Measurements from ENCODE around the gene TAC3.

The TAC3 gene

DNA sequence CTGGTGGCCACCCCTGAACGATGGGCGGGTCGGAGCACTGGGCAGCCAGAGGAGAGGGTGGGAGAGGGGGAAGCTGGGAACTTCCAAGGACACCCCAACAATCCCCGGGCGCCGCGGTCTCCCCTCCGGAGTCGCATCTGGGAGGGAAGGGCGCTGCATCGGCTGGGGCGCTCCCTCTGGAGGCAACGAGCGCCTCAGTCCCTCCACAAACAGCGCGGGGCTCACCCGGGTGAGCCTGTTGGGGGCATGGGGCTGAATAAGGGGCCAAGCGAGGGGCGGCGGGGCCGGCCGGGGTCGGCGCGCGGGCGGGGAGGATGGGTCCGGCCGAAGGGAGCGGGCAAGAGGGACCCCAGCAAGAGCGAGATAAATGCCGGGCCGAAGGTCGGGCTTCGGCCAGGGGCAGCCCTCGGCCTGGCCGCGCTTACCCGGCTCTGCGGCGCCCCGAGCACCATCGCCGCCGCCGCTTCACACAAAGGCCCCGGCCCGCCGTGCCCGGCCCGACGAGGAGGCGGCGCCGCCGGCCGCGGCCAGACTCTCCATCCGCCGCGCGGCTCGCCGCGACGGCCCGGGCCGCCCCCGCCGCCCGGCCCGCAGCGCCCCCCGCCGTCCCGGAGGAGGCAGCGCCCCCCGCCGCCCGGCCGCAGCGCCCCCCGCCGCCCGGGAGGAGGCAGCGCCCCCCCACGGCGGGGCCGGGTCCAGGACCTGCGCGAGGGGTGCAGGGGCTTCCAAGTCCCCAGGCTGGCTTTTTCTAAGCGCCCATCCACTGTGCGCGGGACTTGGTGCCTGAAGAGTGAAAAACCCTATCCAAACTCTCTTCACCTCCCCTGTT, 10.1 kb downstream of the TAC3 start, which contains the start of gene ZBTB39:
ZBTB39 (minus strand) TSS at position 567 of the 829 bp plus-strand sequence. CDS start 1,629 bp downstream, outside the sequence.
- DNase-seq = peak in 35 of 56 donors; percentile 11 to 70 (median 36)

DNA sequence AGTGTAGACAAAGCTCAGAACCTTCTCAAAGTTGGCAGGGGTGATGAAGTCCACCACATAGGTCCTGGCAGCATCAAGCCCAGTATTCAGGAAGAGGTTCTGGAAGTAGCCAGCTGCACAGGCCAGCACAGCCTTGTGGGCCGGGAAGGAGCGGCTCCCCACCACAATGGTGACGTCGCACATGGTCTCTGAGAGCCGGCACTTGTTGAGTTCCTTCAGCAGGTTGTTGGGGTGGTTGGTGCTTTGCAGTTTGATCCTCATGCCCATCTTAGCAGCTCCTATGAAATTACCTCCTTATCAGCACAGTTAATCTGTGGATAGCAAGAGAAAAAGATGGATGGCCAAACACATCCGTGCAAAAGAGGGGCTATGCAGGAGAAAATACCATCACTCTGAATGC, 11.7 kb downstream of the TAC3 start:
- DNase-seq = no peak

GRCh38 chr12:57003395-57003794, 12.9 kb downstream of the TAC3 start:
- DNase-seq = no peak

- DNase-seq = peak in 18 of 56 donors; percentile 4 to 44 (median 14)
Measured at GRCh38 chr12:57001448-57001906, 14.9 kb downstream of the TAC3 start.

- DNase-seq = no peak
Measured at GRCh38 chr12:57000393-57000792, 15.9 kb downstream of the TAC3 start.

GRCh38 chr12:56999456-56999855, 16.9 kb downstream of the TAC3 start:
- DNase-seq = no peak

- no peak for DNase-seq
Measured at GRCh38 chr12:56998981-56999380, 17.3 kb downstream of the TAC3 start.

DNA sequence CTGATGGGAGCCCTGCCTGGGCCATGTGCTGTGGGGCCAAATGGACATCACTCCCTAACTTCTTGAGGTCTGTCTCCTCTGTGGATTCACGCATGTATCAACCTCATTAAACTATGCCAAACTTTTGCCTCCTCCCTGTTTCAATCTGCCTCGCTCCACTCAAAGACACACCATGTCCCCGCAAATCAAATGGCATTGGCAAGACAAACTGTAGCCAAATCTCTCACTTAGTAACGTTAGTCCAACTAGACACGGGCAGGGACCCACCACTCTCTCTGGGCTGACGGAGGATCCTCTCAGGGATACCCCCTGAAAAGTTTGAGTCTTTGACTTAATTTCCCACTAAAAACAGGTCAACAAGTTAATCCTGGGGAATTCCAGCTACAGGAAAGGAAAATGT, 18.0 kb downstream of the TAC3 start:
- DNase-seq = no peak

- DNase-seq = no peak
Measured at GRCh38 chr12:56996793-56997545, 19.4 kb downstream of the TAC3 start.

DNA sequence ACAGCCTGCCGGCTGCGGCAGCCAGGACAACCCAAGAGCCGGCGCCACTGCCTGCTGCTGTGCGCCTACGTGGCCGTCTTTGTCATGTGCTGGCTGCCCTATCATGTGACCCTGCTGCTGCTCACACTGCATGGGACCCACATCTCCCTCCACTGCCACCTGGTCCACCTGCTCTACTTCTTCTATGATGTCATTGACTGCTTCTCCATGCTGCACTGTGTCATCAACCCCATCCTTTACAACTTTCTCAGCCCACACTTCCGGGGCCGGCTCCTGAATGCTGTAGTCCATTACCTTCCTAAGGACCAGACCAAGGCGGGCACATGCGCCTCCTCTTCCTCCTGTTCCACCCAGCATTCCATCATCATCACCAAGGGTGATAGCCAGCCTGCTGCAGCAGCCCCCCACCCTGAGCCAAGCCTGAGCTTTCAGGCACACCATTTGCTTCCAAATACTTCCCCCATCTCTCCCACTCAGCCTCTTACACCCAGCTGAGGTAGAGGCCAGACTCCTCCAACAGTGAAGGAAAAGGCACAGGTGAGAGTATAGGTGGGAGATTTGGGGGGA, 20.3 kb downstream of the TAC3 start:
- DNase-seq = no peak

DNA sequence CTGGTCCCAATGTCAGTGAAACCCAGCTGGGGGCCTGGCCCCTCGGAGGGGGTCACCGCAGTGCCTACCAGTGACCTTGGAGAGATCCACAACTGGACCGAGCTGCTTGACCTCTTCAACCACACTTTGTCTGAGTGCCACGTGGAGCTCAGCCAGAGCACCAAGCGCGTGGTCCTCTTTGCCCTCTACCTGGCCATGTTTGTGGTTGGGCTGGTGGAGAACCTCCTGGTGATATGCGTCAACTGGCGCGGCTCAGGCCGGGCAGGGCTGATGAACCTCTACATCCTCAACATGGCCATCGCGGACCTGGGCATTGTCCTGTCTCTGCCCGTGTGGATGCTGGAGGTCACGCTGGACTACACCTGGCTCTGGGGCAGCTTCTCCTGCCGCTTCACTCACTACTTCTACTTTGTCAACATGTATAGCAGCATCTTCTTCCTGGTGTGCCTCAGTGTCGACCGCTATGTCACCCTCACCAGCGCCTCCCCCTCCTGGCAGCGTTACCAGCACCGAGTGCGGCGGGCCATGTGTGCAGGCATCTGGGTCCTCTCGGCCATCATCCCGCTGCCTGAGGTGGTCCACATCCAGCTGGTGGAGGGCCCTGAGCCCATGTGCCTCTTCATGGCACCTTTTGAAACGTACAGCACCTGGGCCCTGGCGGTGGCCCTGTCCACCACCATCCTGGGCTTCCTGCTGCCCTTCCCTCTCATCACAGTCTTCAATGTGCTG, 21.0 kb downstream of the TAC3 start:
- DNase-seq = no peak

- DNase-seq = no peak
Measured at GRCh38 chr12:56994231-56994746, 22.0 kb downstream of the TAC3 start.

DNA sequence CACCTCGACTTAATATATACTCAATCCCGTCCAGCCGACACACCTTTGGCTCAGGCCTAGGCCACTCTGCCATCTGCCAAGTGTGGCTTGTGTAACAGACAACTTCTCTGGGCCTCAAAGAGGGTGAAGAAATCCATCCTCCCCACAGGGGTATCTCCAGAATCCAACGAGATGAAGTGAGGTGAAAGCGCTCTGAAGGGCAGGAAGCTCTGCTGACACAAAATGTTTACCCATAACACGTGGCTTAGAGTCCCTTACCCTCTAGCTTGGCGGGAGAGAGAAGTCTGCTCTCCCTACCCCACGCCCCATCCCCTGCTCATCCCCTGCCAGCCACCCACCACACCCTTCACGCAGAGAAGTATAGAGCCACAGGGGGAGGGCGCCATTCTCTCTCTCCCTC, 23.0 kb downstream of the TAC3 start:
- DNase-seq = no peak

- peak in 21 of 56 donors; percentile 4 to 46 (median 16) for DNase-seq
Measured at GRCh38 chr12:56991319-56992246, 24.7 kb downstream of the TAC3 start.

DNA sequence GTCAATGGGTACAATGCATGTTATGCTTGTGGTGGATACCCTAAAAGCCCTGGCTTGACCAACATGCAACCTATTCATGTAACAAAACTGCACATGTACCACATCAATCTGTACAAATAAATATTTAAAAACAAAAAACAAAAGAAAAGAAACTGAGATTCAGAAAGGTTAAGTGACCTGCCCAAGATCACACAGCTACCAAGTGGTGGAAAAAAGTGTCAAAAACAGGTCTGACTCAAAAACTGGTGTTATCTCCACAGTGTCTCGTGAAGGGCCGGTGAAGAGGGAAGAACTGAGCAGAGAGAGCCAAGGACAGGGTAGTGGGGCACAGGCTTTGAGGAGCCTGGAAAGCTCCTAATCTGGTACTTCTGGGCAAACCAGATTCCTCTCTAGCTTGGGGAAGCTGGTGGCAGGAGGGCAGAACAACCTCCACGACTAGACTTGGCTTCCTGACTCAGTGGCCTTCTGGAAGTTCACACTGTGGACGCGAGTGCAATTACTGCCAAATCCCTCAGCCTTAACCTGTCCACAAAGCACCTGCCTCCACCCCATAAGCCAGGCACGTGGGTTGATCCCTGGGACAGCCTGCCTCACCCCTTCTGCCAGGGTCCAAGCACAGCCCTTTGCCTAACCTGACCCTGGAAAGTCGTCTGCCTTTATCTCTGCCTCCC, 25.5 kb downstream of the TAC3 start:
- peak in 1 of 56 donors; percentile 3 for DNase-seq

DNA sequence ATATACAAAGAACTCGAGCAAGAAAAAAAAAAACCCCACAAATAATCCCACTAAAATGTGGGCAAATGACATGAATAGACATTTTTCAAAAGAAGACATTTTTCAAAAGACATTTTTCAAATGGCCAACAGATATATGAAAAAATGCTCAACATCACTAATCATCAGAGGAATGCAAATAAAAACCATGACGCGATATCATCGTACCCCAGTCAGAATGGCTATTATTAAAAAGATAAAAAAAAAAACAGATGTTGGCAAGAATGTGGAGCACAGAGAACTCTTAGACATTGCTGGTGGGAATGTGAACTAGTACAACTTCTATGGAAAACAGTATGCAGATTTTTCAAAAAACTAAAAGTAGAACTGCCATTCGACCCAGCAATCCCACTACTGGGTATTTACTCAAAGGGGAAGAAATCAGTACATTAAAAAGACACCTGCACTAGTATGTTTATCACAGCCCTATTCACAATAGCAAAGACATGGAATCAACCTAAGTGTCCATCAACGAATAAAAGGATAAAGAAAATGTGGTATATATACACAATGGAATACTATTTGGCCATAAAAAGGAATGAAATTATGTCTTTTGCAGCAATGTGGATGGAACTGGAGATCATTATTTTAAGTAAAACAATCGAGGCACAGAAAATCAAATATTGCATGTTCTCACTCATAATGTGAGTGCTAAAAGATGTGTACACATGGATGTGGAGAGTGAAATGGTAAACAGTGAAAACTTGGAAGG, 26.3 kb downstream of the TAC3 start:
- no peak for DNase-seq

DNA sequence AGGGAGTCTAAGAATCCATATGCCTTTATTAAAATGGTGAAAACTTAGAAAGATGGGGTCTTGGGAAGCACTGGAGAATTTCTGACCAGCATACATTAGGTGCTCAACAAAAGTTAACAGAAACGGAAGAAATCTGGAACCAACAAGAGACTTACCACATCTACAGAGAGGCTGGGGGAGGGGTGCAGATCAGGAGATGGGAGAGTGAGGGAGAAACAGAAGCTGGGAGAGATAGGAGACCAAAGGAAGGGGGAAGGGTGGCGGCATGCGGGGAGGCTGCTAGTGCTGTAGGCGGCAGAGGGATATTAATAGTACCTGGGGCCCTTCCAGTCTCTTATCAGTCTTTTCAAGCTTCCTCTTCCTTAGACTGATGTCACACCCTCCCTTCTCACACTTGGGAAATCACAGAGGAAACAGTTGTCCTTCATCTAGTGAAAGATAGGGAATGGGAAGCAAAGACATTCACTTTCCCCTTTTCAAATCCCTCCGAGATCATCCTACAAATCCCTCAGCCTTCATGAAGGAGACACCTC, 28.1 kb downstream of the TAC3 start:
- DNase-seq = peak in 3 of 56 donors; percentile 15 to 30 (median 23)

GRCh38 chr12:56987551-56988053, 28.7 kb downstream of the TAC3 start:
- peak in 52 of 56 donors; percentile 7 to 86 (median 60) for DNase-seq
